Loucy (cell line): ENCODE data around the gene PCDH7.

ENCODE experiments used
- H2AFZ ChIP-seq: fragments of 200-600 bp; sonication (generic); 2 replicates; pipeline ENCODE4 v1.6.0; 2016; ENCODE audit warnings: antibody characterized with exemption, mild to moderate bottlenecking, low read length, moderate library complexity
- H3F3A ChIP-seq: fragments of 200-600 bp; 2 replicates; pipeline ENCODE4 v1.6.0; 2016; ENCODE audit warnings: antibody characterized with exemption, low read depth, mild to moderate bottlenecking
- H3K27me3 ChIP-seq: fragments of 200-600 bp; sonication (generic); 2 replicates; pipeline ENCODE4 v1.6.1; 2014; ENCODE audit warnings: low read length, mild to moderate bottlenecking; ENCODE audit not compliant: insufficient read depth, poor library complexity, severe bottlenecking
- H3K36me3 ChIP-seq: fragments of 200-600 bp; sonication (generic); 2 replicates; pipeline ENCODE4 v1.6.1; 2016; ENCODE audit warnings: low read length; ENCODE audit not compliant: insufficient read depth
- H3K4me1 ChIP-seq: fragments of 200-600 bp; sonication (generic); 2 replicates; pipeline ENCODE4 v1.5.1; 2014; ENCODE audit warnings: low read length, mild to moderate bottlenecking; ENCODE audit not compliant: insufficient read depth, poor library complexity, severe bottlenecking
- H3K4me2 ChIP-seq: fragments of 200-600 bp; sonication (generic); 2 replicates; pipeline ENCODE4 v1.6.0; 2014; ENCODE audit warnings: antibody characterized with exemption, low read length, low read depth, mild to moderate bottlenecking; ENCODE audit not compliant: poor library complexity, severe bottlenecking
- H3K4me3 ChIP-seq: fragments of 200-600 bp; sonication (generic); 2 replicates; pipeline ENCODE4 v1.5.1; 2014; ENCODE audit warnings: low read length, mild to moderate bottlenecking, mixed read lengths; ENCODE audit not compliant: poor library complexity, severe bottlenecking
- H3K79me2 ChIP-seq: fragments of 200-600 bp; sonication (generic); 2 replicates; pipeline ENCODE4 v1.6.1; 2014; ENCODE audit warnings: low read length; ENCODE audit not compliant: insufficient read depth
- H3K9ac ChIP-seq: fragments of 200-600 bp; sonication (generic); 2 replicates; pipeline ENCODE4 v1.6.0; 2014; ENCODE audit warnings: mild to moderate bottlenecking, low read depth, low read length, moderate library complexity; ENCODE audit not compliant: poor library complexity, severe bottlenecking
- H3K9me2 ChIP-seq: fragments of 200-600 bp; sonication (generic); replicated peaks from 2 replicates; pipeline ENCODE4 v1.6.1; 2016; ENCODE audit warnings: low read depth, low read length, mixed read lengths
- H3K9me3 ChIP-seq: fragments of 200-600 bp; sonication (generic); 2 replicates; pipeline ENCODE4 v1.6.1; 2014; ENCODE audit warnings: mild to moderate bottlenecking, antibody characterized with exemption, low read length, low read depth; ENCODE audit not compliant: insufficient read depth
- H4K20me1 ChIP-seq: fragments of 200-600 bp; sonication (generic); 2 replicates; pipeline ENCODE4 v1.6.0; 2014; ENCODE audit warnings: antibody characterized with exemption, low read length, mild to moderate bottlenecking; ENCODE audit not compliant: insufficient read depth, poor library complexity, severe bottlenecking
- EZH2phosphoT487 ChIP-seq: fragments of 200-600 bp; IDR thresholded peaks from 2 replicates; pipeline ENCODE4 v1.6.1; 2018; ENCODE audit warnings: antibody characterized with exemption, mild to moderate bottlenecking, moderate library complexity, borderline replicate concordance
- TF ChIP-seq, protein P1 (sequence below): fragments of 200-600 bp; sonication (generic); conservative IDR thresholded peaks from 2 replicates; pipeline ENCODE4 v1.5.1; 2014; ENCODE audit warnings: mild to moderate bottlenecking, antibody characterized with exemption, low read length

Gene PCDH7

GRCh38 chr4:30768277-30768676 is 48.1 kb downstream of the PCDH7 start:
- no peaks in the 10 kb centered on the region for H3K4me1 ChIP-seq
- H2AFZ ChIP-seq = no peak overlapping the region
- no peaks in the 10 kb centered on the region for H3K36me3 ChIP-seq
- no peak overlapping the region for H3K9ac ChIP-seq
- H3F3A ChIP-seq = no peaks in the 10 kb centered on the region
- TF ChIP-seq, protein P1, sequence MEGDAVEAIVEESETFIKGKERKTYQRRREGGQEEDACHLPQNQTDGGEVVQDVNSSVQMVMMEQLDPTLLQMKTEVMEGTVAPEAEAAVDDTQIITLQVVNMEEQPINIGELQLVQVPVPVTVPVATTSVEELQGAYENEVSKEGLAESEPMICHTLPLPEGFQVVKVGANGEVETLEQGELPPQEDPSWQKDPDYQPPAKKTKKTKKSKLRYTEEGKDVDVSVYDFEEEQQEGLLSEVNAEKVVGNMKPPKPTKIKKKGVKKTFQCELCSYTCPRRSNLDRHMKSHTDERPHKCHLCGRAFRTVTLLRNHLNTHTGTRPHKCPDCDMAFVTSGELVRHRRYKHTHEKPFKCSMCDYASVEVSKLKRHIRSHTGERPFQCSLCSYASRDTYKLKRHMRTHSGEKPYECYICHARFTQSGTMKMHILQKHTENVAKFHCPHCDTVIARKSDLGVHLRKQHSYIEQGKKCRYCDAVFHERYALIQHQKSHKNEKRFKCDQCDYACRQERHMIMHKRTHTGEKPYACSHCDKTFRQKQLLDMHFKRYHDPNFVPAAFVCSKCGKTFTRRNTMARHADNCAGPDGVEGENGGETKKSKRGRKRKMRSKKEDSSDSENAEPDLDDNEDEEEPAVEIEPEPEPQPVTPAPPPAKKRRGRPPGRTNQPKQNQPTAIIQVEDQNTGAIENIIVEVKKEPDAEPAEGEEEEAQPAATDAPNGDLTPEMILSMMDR = no peak
- no peak for TF ChIP-seq EZH2phosphoT487
- no peaks in the 10 kb centered on the region for H4K20me1 ChIP-seq
- no peak overlapping the region for H3K4me2 ChIP-seq
- no peaks in the 10 kb centered on the region for H3K27me3 ChIP-seq
- H3K79me2 ChIP-seq = no peaks in the 10 kb centered on the region
- no peaks in the 10 kb centered on the region for H3K9me2 ChIP-seq
- no peaks in the 10 kb centered on the region for H3K9me3 ChIP-seq
- no peak overlapping the region for H3K4me3 ChIP-seq

- Histone ChIP-seq H3K9me2 (no peaks in the 10 kb centered on the region), H3K9me3 (no peaks in the 10 kb centered on the region), H3K9ac (no peak overlapping the region), H2AFZ (no peak overlapping the region), H3K4me2 (no peak overlapping the region), H3K27me3 (no peaks in the 10 kb centered on the region), H3K79me2 (no peaks in the 10 kb centered on the region), H3K36me3 (no peaks in the 10 kb centered on the region), H3F3A (no peaks in the 10 kb centered on the region), H3K4me3 (no peak overlapping the region), H4K20me1 (no peaks in the 10 kb centered on the region), H3K4me1 (no peaks in the 10 kb centered on the region)
- no peak for TF ChIP-seq EZH2phosphoT487
- TF ChIP-seq, protein P1 = no peak
These were observed 48.9 kb downstream of the PCDH7 start for GRCh38 chr4:30769093-30769492.

GRCh38 chr4:30770049-30770549 is 49.9 kb downstream of the PCDH7 start:
- no peak overlapping the region for H3K4me2 ChIP-seq
- H3K4me3 ChIP-seq = no peak overlapping the region
- H3F3A ChIP-seq = no peaks in the 10 kb centered on the region
- H3K79me2 ChIP-seq = no peaks in the 10 kb centered on the region
- no peak overlapping the region for H2AFZ ChIP-seq
- TF ChIP-seq, protein P1 = no peak
- TF ChIP-seq EZH2phosphoT487 = no peak
- no peaks in the 10 kb centered on the region for H3K27me3 ChIP-seq
- H4K20me1 ChIP-seq = no peaks in the 10 kb centered on the region
- H3K9ac ChIP-seq = no peak overlapping the region
- H3K36me3 ChIP-seq = no peaks in the 10 kb centered on the region
- H3K9me3 ChIP-seq = no peaks in the 10 kb centered on the region
- H3K4me1 ChIP-seq = no peaks in the 10 kb centered on the region
- no peaks in the 10 kb centered on the region for H3K9me2 ChIP-seq
